GM06990 (cell line): ENCODE data around the gene CLCF1.

ENCODE experiments used
- DNase-seq: peaks from one replicate; pipeline ENCODE4 v3.0.0-alpha.2; 2011; ENCODE audit not compliant: insufficient read length; ENCODE audit errors: extremely low read depth
- H3K27me3 ChIP-seq: replicated peaks from 2 replicates; pipeline ENCODE4 v1.6.0; 2011; ENCODE audit warnings: low read length; ENCODE audit not compliant: control insufficient read depth, insufficient read depth
- H3K36me3 ChIP-seq: 2 replicates; pipeline ENCODE4 v1.5.1; 2011; ENCODE audit warnings: low read length; ENCODE audit not compliant: control insufficient read depth, insufficient read depth
- H3K4me3 ChIP-seq: replicated peaks from 2 replicates; pipeline ENCODE4 v1.5.1; 2011; ENCODE audit warnings: low read depth, mild to moderate bottlenecking, control low read depth, low read length
- CTCF ChIP-seq: IDR thresholded peaks from 2 replicates; pipeline ENCODE4 v1.5.1; 2011; ENCODE audit warnings: low read length, control low read depth, mild to moderate bottlenecking, inconsistent platforms; ENCODE audit not compliant: insufficient read depth, poor library complexity, severe bottlenecking

CLCF1 gene

DNA sequence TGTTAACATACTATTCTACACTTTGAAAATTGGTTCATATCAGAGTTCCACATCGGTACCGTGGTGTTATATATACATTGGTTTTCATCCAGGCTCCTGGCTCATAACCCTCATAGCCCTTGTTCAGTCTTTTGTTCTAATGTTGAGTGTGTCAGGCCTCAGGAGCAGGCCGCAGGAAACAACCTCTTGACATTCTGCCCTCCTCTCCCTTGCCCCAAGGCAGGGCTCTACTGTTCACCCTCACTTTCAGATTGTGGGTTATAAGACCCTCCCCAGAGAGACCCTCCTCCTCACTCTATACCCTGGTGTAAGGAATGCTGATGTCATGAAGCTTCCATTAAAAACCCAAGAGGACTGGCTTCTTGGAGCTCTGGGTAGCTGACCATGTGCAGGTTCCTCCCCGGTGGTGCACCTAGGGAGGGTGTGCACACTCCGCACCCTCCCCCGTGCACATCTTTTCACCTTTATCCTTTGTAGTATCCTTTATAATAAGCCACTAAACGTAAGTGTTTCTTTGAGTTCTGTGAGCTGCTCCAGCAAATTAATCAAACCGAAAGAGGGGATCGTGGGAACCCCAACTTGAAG is 58.0 kb downstream of the CLCF1 start:
- Histone ChIP-seq H3K27me3 (no peaks in the 10 kb centered on the region), H3K4me3 (no peak overlapping the region), H3K36me3 (no peaks in the 10 kb centered on the region)
- no peak for DNase-seq
- TF ChIP-seq CTCF = no peak

DNA sequence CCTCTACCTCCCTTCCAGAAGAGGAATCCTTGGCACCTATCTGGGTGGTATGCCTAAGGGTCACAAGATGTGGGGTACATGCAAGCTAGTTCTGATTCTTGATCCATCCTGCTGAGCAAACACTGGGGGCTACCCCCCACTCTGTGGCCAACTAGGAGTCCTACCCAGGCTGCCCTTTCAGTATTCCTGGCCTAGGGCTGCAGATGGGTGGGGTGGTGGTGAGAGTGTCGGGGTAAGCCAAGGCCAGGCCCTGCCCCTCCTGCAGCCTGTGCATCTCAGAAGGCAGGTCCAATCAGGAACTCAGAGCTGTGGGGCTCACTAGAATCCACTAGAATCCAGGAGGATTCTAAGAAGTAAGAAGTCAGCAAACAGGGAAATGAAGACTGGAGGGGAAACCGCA is 59.2 kb downstream of the CLCF1 start:
- no peak for DNase-seq
- Histone ChIP-seq H3K27me3 (no peaks in the 10 kb centered on the region), H3K4me3 (no peak overlapping the region), H3K36me3 (no peaks in the 10 kb centered on the region)
- TF ChIP-seq CTCF = no peak
